CD4-positive, alpha-beta T cell treated with Interleukin-17A for 4 hours (primary cell): ENCODE data around the gene SLC6A12.

Experiments
- DNase-seq: peaks from one replicate; pipeline ENCODE4 v3.0.0-alpha.2; 2020; ENCODE audit warnings: mixed read lengths

The SLC6A12 gene

DNA sequence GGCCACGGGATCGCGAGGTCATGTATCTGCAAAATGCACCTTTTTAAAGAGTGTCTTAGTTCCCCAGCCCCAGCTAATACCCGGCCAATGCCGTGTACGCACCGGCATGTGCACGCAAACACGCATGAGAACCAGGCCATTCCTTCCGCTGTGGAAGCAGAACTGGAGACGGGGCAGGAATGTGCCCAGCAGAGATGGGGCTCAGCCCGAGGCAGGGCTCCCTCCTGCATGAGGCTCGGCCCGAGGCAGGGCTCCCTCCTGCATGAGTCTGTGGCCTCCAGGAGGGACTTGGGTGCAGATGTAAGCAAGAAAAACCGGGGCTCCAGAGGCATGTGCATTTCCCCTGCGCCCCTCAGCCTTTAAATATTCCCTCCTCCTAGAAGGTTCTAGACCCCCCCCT, 38.2 kb downstream of the SLC6A12 start:
- DNase-seq = no peak

DNA sequence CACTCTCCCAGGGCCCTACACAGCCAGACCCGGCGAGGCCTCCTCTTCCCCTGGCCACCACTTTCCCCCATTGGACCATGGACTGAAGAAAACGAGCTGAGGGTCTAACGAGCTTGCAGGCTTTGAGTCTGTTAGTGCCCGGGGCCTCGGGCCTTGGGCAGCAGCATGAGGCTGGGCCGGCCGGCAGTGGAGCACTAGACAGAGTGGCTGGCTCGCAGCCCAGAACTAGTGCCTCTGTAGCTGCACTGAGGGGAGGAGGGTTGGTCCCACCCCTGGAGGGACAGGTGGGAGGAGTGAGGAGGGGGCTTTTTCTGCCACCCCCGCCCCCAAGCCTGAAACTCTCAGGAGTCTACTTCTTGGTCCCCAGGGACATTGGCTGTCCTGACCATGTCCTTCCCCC, 38.7 kb downstream of the SLC6A12 start:
- DNase-seq = no peak

DNA sequence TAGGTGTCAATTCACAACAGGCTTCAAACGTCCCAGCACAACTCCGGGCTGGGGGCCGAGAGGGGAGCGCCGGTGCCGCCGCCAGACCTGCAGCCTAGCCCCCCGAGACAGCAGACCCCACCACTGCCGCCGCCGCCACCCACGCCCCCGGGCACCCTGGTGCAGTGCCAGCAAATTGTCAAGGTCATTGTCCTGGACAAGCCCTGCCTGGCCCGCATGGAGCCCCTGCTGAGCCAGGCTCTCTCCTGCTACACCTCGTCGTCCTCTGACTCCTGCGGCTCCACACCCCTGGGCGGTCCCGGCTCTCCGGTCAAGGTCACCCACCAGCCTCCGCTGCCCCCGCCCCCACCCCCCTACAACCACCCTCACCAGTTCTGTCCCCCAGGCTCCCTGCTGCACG, 39.4 kb downstream of the SLC6A12 start:
- no peak for DNase-seq

DNA sequence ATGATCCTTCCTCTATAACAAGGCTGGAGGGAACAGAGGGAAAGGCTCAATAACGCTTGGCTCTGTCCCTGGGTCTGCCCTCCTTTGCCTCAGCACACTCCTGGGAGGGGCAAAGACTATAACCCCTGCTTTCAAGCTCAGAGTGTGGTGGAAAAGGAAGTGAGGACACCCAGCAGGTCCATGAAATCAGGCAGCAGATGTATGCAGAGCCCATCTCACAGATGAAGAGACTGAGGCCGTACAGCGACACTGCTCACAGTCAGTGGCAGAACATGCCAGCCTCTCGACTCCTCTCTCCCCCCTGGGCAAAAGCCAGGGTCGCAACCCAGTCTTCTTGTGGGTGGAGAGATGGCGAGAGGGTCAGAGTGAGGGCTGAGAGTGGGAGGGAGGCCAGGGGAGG, 39.8 kb downstream of the SLC6A12 start:
- DNase-seq = no peak

DNA sequence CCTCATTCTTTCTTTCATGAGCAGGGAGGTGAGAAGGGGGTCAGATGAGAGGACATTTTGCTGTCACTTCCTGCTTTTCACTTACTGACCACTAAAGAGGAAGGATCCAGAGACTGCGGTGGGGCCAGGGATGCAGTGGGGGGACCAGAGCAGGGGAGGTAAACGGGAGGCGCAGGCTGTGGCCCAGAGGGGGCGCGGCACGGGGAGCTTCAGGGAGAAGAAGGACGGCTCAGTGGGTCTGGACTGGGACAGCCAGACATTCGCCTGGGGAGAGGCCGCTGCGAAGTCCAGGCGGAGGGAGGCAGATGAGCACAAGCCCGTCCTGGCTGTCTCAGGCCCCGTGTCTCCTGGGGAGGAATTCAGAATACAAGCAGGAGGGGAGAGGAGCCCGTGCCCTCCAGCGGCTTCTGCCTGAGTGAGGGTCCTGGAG, 41.2 kb downstream of the SLC6A12 start:
- DNase-seq = no peak

DNA sequence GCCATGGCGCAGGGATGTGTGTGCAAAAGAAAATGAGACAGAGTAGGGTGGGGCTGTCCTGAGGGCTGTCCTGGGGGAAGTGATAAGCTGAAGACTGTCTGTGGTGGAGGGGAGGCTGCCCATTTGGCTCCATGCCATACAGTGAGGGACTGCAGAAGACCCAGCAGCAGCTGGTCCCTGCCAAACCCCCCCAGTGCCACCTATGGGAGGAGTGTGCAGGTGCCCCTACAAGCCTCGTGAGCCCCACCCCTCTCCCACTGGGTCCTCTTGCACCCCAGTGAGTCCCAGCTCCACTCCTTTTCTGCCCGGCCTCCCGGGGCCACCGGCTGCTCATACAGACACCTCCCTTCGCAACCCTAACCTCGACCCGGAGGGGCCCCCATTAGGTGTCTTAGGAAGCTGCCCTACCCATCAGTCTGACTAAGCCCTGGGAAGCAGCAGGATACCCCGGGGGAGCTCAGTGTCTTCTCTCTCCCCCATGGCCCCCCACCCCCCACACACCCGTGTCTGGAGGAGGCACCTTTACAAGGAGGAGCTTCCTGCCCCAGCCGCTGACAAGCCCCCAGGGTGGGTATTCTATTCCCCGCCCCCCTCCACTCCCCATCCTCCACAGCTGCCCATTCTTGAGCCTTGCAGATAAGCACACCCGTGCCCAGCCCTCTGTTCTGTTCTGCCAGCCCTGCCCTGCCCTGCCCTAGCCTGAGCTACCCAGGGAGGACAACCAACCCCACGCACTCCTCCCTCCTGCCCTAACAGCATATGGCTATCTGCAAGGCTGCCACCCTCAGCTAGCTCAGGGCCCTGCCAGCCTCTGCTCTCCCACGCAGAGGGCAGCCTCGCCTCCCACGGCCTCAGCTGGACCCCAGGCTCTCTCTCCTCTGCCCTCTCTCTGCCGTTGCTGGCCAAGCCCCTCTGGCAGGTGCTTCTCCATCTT, 41.9 kb downstream of the SLC6A12 start:
- no peak for DNase-seq

DNA sequence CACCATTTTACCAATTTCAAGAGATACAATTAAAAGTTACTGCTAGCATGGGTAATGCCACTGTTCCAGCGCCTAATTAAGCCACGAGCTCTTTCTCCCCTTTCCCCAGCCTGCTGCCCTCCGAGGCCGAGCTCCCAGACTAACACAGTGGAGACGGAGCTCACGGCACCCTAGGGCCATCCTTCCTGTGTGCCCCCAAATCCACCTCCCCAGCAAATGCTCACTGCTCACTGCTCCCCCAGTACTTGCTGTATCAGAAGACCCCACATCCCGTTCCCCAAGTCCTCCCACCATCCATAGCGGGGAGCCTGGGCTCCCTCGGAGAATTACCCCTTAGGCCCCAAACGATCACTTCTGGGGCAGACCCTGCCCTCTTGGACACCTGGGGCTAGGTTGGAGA, 42.7 kb downstream of the SLC6A12 start:
- DNase-seq = no peak

DNA sequence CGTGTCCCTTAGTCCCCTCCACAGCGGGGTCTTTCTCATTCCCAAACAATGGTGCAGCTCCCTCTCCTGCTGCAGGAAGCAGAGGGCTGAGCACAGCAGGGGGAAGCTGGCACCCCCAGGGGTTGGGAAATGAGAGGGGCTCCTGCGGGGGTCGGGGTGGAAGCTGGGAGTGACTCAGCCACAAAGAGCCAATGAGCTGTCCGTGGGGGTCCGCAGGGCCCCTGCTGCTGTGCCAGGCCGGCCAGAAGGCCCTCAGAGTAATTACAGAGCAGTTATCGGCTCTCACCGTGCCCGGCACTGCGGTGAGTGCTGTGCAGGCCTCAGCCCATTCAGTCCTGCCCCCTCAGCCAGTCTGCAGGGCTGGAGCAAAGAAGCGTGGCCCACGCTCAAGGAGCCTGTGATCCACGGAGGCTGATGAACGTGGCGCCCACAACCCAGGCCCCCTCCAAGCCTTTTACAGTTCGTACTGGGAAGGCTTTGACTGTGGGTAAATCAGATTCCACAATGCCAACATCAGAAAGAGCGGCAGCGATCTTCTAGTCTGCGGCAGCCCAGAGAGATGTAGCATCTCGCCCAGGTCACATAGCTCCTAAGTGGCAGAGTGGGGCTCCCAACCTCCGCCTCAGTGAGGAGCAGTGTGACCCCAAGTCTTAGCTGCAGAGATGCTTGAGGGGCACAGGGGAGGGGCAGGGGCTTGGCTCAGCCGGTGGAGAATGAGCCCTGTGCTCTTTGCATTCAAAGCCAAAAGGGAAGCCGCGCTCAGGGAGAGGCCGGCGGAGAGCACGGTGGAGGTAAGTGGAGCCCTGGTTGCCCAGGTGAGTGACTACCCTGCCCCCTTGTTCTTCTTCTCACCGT, 43.4 kb downstream of the SLC6A12 start:
- no peak for DNase-seq

DNA sequence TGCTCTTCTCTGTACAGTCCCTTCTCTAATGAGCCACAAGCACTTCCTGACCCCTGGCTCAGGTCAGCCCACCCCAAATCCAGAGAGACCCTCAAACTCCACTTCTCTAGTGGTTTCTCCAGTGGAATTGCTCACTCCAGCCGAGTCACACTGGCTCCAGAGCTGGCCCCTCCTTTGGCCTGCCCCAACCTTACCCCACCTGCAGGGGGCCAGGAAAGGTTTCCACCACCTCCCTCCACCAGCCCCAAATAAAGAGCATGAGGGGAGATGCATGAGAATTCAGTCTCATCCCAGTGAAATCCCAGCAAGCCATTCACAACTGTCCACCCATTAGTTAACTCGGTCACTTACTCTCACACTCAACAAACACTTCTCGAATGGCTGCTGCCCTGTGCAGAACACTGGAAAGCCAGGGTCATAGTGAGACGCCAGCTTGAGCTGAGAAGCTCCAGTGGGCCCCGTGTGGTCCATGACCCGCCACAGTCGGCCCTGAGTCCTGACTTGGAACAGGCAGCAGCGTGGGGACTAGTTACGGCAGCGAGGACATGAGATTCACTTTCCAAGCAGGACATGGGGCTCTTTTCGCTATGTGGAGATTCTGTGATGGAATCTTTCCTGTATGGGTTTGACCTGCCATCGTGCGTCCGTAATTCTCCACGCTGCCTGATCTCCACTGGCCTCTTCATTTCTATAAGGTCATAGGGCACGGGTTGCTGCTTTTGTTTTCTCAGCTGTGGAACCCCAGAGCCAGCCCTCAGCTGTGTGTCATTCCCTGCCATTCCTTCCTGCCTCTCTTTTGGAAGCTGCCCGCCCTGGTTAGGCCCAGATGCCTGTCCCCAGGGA, 44.2 kb downstream of the SLC6A12 start:
- DNase-seq = no peak

DNA sequence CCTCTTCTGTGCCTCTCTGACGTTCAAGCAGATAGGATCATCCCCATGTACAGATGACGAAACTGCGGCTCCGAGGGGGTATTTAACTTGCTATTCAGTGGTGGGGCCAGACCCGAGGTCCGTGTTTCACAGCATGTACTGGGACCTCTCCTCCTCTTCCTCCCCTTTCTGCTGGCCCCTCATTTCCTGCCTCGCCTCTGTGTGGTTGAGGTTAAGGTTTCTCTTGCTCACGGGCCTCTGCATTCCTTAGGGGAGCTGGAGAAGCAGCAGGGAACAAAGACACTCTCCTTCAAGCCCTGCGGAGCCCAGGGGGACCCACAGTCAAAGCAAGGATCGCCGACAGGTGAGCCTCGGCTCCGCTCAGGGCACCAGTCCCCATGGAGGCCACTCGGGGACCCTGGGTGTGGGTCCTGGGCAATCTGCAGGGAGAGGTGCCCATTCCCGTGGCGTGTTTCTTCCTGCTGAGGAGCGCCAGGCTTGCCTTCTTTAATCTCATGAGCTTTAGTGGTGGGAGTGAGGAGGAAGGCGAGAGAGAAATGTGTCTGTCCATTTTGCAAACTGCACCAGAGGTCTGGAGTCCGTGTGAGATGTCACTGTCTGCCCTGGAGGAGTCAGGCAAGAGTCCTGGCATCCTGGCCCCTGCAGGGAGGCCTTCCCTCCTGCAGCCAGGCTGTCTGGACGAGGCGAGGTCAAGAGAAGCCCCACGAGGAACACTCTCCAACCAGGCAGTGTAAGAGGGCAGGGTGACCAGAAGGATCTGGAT, 45.0 kb downstream of the SLC6A12 start:
- DNase-seq = no peak

DNA sequence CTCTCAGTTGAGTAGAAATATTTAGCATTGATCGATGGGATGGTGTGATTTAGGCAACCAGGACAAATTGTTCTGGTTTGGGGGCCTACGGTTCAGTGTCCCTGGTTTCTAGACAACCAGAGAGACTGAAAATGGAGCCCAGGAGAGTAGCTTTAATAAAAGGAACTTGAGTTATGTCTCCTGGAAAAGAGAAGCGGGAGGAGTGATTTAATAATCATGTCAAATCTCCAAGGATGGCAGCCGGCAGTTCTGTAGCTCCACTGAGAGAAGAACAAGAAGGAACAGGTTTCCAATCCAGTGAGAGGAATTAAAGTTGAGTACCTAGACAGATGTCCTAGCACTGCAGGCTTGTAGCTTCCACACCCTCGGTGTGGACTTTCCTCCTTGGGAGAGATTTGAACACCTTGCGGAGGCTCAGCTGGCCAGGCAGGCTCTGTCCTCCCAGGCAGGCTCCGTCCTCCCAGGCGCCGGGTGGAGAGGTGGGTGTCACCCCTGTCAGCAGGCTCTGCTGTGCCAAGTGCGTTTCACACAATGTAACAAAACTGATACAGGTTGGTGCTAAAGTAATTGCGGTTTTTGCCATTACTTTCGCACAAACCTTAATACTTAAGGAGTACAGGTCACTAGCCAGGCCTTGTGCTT, 45.9 kb downstream of the SLC6A12 start:
- DNase-seq = no peak

DNA sequence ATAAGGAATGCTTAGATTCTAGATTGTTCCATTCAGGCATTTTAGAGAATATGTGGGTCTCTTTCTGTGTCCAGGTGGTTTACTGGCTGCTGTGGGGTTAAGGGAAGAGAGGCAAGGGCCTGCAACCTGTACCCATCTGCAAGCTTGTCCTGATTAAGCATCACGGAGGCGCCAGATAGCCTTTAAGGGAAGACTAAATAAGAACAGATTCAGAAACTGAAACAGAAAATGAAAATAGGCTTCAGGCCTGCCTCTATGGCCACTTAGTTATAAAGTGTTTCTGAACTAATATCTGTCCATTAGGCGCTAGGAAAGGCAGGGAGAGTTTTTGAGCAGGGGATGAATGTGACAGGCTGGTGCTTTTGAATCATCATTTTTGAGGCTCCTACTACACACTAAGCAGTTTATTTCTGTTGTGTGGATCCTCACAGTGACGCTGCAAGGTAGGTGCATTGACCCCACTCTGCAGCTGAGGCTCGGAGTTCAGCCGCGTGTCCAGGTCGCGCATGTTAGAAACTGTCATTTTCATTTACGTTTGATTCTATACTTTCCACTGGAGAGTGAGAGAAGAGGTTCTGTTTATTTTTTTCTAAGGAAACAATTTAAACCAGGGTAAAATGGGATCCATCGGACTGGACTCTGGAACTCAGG, 47.4 kb downstream of the SLC6A12 start:
- no peak for DNase-seq

DNA sequence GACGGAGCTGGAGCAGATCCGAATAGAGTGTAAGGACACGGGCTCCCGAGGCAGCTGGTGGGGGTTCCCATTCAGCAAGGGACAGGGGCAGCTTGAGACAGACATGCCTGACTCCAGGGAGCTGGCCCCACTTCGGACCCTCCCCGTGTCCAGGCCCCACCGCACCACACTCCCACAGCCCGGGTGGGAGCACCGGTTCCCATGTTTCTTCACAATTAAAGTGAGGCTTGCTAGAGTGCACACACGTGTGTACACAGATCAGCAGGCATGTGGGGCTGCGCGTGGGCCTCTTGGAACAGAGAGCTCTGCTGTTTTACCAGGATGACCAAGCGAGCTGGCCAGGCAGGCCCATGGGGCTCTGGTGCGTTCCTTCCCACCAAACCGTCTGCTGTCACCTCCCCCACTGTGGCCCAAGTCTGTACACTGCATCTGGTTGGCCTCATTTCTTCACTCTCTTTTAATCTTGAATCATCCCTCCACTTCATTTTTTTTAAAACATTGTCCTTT, 48.0 kb downstream of the SLC6A12 start:
- no peak for DNase-seq

DNA sequence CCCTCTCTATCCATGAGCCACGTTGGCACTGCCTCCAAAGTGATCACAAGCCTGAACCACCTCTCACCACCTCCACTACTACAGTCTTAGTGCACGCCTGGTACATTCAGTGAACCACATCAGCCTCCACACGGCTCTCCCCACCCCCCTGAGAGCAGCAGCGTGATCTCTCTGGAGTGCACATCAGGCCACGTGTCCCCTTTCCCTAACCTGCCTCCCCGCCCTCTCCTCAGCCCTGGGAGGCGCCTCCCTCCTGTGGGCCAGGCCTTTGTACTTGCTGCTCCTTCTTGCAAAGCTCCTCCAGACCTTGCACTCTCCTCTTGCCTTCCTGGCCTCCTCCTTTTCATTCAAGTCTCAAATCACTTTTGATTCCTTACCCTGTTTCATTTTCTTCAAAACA, 49.8 kb downstream of the SLC6A12 start:
- no peak for DNase-seq

DNA sequence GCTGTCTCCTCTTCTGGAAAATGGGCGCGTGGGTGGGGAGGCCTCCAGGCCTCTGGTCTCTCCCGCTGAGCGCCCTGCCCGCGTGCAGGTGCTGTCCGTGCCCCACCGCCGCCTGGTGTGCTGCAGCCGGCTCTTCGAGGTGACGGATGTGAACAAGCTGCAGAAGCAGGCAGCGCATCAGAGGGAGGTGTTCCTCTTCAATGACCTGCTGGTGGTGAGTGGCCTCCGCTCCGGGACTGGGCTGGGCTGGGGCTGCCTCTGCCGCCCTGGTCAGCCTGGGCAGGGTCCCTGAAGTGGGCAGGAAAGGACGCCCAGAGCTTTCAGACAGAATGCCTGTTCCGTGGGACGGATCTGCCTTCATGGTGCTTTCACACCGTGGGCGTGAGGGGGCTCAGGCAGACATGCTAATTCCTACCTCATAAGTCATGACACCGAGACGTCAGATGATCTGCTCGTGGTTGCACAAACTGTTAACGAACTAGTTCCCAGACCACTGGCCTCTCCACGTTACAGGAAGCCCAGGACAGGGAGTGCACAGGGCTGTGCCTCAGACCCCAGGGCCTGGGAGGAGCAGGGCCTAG, 50.5 kb downstream of the SLC6A12 start:
- DNase-seq = no peak

DNA sequence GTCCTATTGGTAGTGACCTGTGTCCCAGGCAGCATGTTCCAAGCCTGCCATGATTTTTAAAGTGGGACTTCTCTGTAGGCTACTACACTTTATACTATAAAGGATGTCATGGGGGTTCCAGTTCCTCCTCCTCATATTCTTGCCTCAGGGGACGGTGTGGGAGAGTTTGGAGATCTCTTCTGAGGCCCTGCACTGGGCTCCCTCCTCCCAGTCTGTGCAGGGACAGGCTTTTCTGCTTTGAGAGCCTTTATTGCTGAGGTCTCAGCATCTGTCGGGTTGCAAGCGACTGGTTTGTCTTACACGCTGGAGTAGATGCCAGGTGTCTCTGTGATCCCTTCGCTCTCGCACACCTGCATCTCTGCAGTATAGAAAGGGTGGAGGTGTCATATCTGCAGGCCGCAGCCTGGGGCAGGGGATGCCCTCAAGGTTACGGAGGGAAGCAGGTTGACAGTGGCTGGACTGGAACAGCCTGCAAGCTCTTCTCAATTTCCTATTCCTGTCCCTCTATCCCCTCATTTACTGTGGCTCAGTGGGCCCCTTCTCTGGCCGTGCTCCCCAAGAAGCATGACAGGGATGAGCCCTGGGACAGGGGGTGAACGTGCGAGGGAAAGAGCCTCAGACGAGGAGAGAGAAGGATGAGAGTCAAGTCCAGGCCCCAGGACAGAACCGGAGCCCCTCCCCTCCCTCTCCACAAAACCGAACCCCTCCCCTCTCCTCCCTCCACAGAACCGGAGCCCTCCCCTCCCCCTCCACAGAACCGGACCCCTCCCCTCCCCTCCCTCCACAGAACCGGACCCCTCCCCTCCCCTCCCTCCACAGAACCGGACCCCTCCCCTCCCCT, 51.3 kb downstream of the SLC6A12 start:
- no peak for DNase-seq

DNA sequence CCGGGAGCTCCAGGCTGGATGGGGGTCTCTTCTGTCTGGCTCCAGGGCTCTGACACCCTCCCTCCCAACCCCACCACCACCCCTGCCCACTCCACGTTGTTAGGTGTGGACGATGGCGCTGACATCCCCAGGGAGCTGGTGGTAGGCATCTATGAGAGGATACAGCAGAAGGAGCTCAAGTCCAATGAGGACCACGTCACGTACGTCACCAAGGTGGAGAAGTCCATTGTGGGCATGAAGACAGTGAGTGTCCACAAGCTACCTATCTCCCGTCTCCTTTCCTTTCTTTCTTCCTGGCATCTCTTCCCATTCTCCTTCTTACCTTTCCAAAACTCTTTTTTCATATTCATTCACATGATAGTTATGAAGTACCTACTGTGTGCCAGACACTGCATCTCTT, 52.1 kb downstream of the SLC6A12 start:
- no peak for DNase-seq

DNA sequence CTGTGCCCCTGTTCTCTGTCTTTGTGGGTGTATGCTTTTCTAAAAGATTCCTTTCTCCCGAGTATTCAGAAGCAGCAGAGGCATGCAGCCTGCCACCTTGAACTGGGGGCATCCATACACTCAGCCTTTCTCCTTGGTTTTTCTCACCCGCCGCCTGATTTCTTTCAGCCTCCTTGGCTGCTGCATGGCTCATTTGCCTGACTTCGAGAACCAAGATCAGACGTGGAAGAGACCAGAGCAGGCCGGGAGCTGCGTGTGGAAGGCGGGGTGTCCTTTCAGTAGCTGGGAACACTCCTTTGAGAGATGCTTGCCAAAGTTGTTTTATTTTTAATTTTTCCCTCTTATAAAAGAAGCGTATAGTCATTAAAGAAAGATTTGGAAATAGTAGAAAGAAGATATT, 53.1 kb downstream of the SLC6A12 start:
- DNase-seq = no peak

DNA sequence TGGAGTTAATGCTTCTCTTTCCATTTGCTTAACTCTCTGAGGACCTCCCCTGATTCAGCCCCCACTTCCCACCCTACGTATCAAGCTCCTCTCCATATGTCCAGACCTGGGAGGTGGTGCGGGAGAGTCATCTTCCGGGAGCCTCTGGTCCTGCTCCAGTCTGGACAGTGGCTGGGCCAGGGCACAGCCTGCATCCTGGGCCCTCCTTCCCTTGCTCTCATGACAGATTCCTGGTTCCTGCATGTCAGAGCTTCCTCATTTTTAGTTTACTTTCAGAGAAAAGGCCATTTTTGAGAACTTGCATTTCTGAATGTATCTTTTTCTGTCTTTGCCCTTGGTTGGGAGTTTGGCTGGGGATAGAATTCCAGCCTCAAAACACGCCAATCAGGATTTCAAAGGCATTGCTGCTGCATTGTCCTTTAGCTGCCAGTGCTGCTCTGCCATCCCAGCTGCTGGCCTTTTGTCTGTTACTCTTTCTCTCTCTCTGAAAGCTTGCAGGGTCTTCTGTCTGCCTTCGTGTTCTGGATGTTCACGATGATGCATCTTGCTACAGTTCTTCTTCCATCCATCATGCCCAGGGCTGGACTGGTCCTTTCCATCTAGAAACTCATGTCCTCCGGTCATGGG, 54.7 kb downstream of the SLC6A12 start:
- no peak for DNase-seq
